Stimulated activated CD4-positive, alpha-beta T cell treated with anti-CD3 and anti-CD28 coated beads, Interleukin-12 subunit alpha, Interleukin-12 subunit beta, amount 100 ng/mL, for 4 hours (primary cell): ENCODE data around the gene KPNA4.
A peak's percentile ranks its signal among the peaks of the same experiment; 100 is the strongest.
"Not testable (repeated sequence)": the region's sequence is repeated elsewhere in the genome, so short reads cannot be mapped to it uniquely, and the experiment has no call there.

ENCODE experiments used
- DNase-seq: peaks from one replicate; pipeline ENCODE4 v3.0.0-alpha.2; 2020

KPNA4 gene

GRCh38 chr3:160565442-160566403 lies at the start of gene KPNA4:
TSS of gene KPNA4 (minus strand) at chr3:160565571. CDS start at chr3:160565282, 289 bp downstream.
- peak; percentile 95 for DNase-seq

GRCh38 chr3:160613661-160614060 lies 48.3 kb upstream of the KPNA4 start:
- no peak for DNase-seq

GRCh38 chr3:160612386-160613075 lies 47.2 kb upstream of the KPNA4 start:
- DNase-seq: no peak

GRCh38 chr3:160611141-160611540 lies 45.8 kb upstream of the KPNA4 start:
- no peak for DNase-seq

GRCh38 chr3:160608870-160609269 lies 43.5 kb upstream of the KPNA4 start:
- no peak for DNase-seq

- no peak for DNase-seq
Measured at GRCh38 chr3:160607826-160608225, 42.5 kb upstream of the KPNA4 start.

- DNase-seq: no peak
Measured at GRCh38 chr3:160605315-160605714, 39.9 kb upstream of the KPNA4 start.

- not testable (repeated sequence) for DNase-seq
Measured at GRCh38 chr3:160603845-160604244, 38.5 kb upstream of the KPNA4 start.

- DNase-seq: no peak
Measured at GRCh38 chr3:160602259-160602658, 36.9 kb upstream of the KPNA4 start.

- no peak for DNase-seq
Measured at GRCh38 chr3:160601288-160601687, 35.9 kb upstream of the KPNA4 start.

GRCh38 chr3:160598865-160599264 lies 33.5 kb upstream of the KPNA4 start:
- DNase-seq: no peak

GRCh38 chr3:160588023-160588422 lies 22.7 kb upstream of the KPNA4 start:
- DNase-seq: no peak

GRCh38 chr3:160587105-160587504 lies 21.7 kb upstream of the KPNA4 start:
- no peak for DNase-seq

- DNase-seq: no peak
Measured at GRCh38 chr3:160586679-160587078, 21.3 kb upstream of the KPNA4 start.

- no peak for DNase-seq
Measured at GRCh38 chr3:160583451-160583850, 18.1 kb upstream of the KPNA4 start.

- DNase-seq: no peak
Measured at GRCh38 chr3:160580938-160581337, 15.6 kb upstream of the KPNA4 start.

- DNase-seq: no peak
Measured at GRCh38 chr3:160577556-160578195, 12.3 kb upstream of the KPNA4 start.

- DNase-seq: no peak
Measured at GRCh38 chr3:160577093-160577492, 11.7 kb upstream of the KPNA4 start.

GRCh38 chr3:160576621-160577020 lies 11.2 kb upstream of the KPNA4 start:
- DNase-seq: no peak

- DNase-seq: no peak
Measured at GRCh38 chr3:160575589-160575988, 10.2 kb upstream of the KPNA4 start.

- no peak for DNase-seq
Measured at GRCh38 chr3:160574636-160575035, 9.3 kb upstream of the KPNA4 start.

GRCh38 chr3:160573955-160574525 lies 8.7 kb upstream of the KPNA4 start:
- DNase-seq: not testable (repeated sequence)
